Neural cell (in vitro differentiated cells): Measurements from ENCODE around the gene C1orf146.

Source experiments
- CTCF ChIP-seq: fragments of 450-650 bp; IDR thresholded peaks from 2 replicates; pipeline ENCODE4 v1.5.1; 2014; ENCODE audit warnings: antibody characterized with exemption, mild to moderate bottlenecking, moderate library complexity; ENCODE audit not compliant: poor library complexity, severe bottlenecking
- EP300 ChIP-seq: fragments of 450-650 bp; conservative IDR thresholded peaks from 2 replicates; pipeline ENCODE4 v1.6.1; 2014; ENCODE audit warnings: antibody characterized with exemption, mild to moderate bottlenecking, moderate library complexity; ENCODE audit not compliant: poor library complexity, severe bottlenecking
- EZH2 ChIP-seq: fragments of 200-600, 300-800 bp; shearing (Covaris generic), sonication (generic); IDR thresholded peaks from 2 replicates; pipeline ENCODE4 v1.6.1; 2014; ENCODE audit warnings: antibody characterized with exemption, low read length, borderline replicate concordance, mild to moderate bottlenecking; ENCODE audit not compliant: insufficient read depth, poor library complexity, severe bottlenecking
- POLR2AphosphoS5 ChIP-seq: IDR thresholded peaks from 2 replicates; pipeline ENCODE4 v1.6.1; 2012
- RAD21 ChIP-seq: fragments of 450-650 bp; conservative IDR thresholded peaks from 2 replicates; pipeline ENCODE4 v1.6.1; 2014; ENCODE audit warnings: antibody characterized with exemption, mild to moderate bottlenecking, moderate library complexity
- REST ChIP-seq: IDR thresholded peaks from 2 replicates; pipeline ENCODE4 v1.6.1; 2012; ENCODE audit warnings: borderline replicate concordance
- SMC3 ChIP-seq: fragments of 450-650 bp; conservative IDR thresholded peaks from 2 replicates; pipeline ENCODE4 v1.6.1; 2014; ENCODE audit warnings: antibody characterized with exemption, mild to moderate bottlenecking, moderate library complexity; ENCODE audit not compliant: poor library complexity

DNA sequence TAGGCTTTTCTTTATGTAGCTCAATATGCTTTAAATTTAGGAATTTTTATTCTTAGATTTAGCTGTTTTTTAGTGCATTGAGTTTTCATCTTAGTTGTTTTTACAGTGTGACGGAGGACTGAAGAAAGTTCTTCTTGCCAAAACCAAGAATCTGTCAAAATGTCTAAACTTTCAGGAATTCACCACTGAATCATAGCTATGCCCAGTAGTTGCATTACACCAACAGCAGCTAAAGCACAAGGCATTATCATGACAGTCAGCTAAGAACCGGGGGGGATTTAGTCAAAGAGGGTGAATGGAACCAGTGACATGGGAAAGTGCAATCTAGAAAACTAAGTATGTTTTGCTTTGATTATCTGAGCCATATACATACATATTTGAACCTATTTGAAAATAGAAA lies 6.5 kb upstream of the C1orf146 start:
- TF ChIP-seq CTCF = no peak
- no peak for TF ChIP-seq RAD21
- no peak for TF ChIP-seq REST
- TF ChIP-seq EZH2 = no peak
- no peak for TF ChIP-seq POLR2AphosphoS5
- no peak for TF ChIP-seq EP300
- no peak for TF ChIP-seq SMC3
